Parathyroid adenoma (tissue), 2 donors: ENCODE results near the gene TMEM108.

Experiments
- H2AFZ ChIP-seq: fragments of 300-600 bp; sonication (generic); one replicate; pipeline ENCODE4 v1.7.0; 2017; ENCODE audit warnings: antibody characterized with exemption, mild to moderate bottlenecking
- H3K27ac ChIP-seq: fragments of 300-600 bp; sonication (generic); one replicate; pipeline ENCODE4 v1.7.0; 2017
- H3K27me3 ChIP-seq: fragments of 300-600 bp; sonication (generic); one replicate; pipeline ENCODE4 v1.7.0; 2017; ENCODE audit warnings: low read length; ENCODE audit not compliant: control insufficient read depth, insufficient read depth
- H3K36me3 ChIP-seq: fragments of 300-600 bp; sonication (generic); one replicate; pipeline ENCODE4 v1.7.0; 2017; ENCODE audit warnings: low read length; ENCODE audit not compliant: control insufficient read depth, insufficient read depth
- H3K4me1 ChIP-seq: fragments of 300-600 bp; sonication (generic); one replicate; pipeline ENCODE4 v1.7.0; 2017; ENCODE audit warnings: control low read depth
- H3K4me2 ChIP-seq: fragments of 300-600 bp; sonication (generic); one replicate; pipeline ENCODE4 v1.7.0; 2017; ENCODE audit warnings: low read length
- H3K4me3 ChIP-seq: fragments of 300-600 bp; sonication (generic); one replicate; pipeline ENCODE4 v1.7.0; 2017; ENCODE audit warnings: low read depth, low read length
- H3K79me2 ChIP-seq: fragments of 300-600 bp; sonication (generic); one replicate; pipeline ENCODE4 v1.7.0; 2017; ENCODE audit warnings: control low read depth
- H3K9ac ChIP-seq: fragments of 300-600 bp; sonication (generic); one replicate; pipeline ENCODE4 v1.7.0; 2017; ENCODE audit warnings: mild to moderate bottlenecking
- H3K9me3 ChIP-seq: fragments of 300-600 bp; sonication (generic); one replicate; pipeline ENCODE4 v1.7.0; 2017; ENCODE audit warnings: low read length; ENCODE audit not compliant: control insufficient read depth
- CTCF ChIP-seq: fragments of 300-600 bp; sonication (generic); IDR thresholded peaks from one replicate; pipeline ENCODE4 v1.7.0; 2017; ENCODE audit warnings: antibody characterized with exemption, mild to moderate bottlenecking
- donor health status: primary hyperparathyroidism.

TMEM108 gene

GRCh38 chr3:133050891-133051290 is 12.7 kb downstream of the TMEM108 start:
- H3K4me2 ChIP-seq: no peak overlapping the region
- no peak overlapping the region for H3K9ac ChIP-seq
- no peaks in the 10 kb centered on the region for H3K4me1 ChIP-seq
- no peaks in the 10 kb centered on the region for H3K36me3 ChIP-seq
- no peak overlapping the region for H3K27ac ChIP-seq
- no peak overlapping the region for H3K4me3 ChIP-seq
- no peaks in the 10 kb centered on the region for H3K9me3 ChIP-seq
- H3K79me2 ChIP-seq: no peaks in the 10 kb centered on the region
- H2AFZ ChIP-seq: no peak overlapping the region
- no peak for TF ChIP-seq CTCF
- H3K27me3 ChIP-seq: no peaks in the 10 kb centered on the region

- Histone ChIP-seq H3K36me3 (no peaks in the 10 kb centered on the region), H3K27ac (no peak overlapping the region), H3K4me1 (no peaks in the 10 kb centered on the region), H3K79me2 (no peaks in the 10 kb centered on the region), H3K4me2 (no peak overlapping the region), H3K9ac (no peak overlapping the region), H3K4me3 (no peak overlapping the region), H3K9me3 (no peaks in the 10 kb centered on the region), H2AFZ (no peak overlapping the region), H3K27me3 (no peaks in the 10 kb centered on the region)
- TF ChIP-seq CTCF: no peak
Observed at GRCh38 chr3:133053532-133053931, 15.3 kb downstream of the TMEM108 start.

- Histone ChIP-seq H3K79me2 (no peaks in the 10 kb centered on the region), H3K9ac (no peak overlapping the region), H3K27ac (no peak overlapping the region), H3K36me3 (no peaks in the 10 kb centered on the region), H3K9me3 (no peaks in the 10 kb centered on the region), H3K4me3 (no peak overlapping the region), H3K4me2 (no peak overlapping the region), H3K27me3 (no peaks in the 10 kb centered on the region), H3K4me1 (no peaks in the 10 kb centered on the region), H2AFZ (no peak overlapping the region)
- TF ChIP-seq CTCF: no peak
Observed at GRCh38 chr3:133054586-133054985, 16.4 kb downstream of the TMEM108 start.

- H3K27ac ChIP-seq: no peak overlapping the region
- H3K4me2 ChIP-seq: no peak overlapping the region
- H3K27me3 ChIP-seq: no peaks in the 10 kb centered on the region
- TF ChIP-seq CTCF: no peak
- no peak overlapping the region for H3K9ac ChIP-seq
- no peaks in the 10 kb centered on the region for H3K4me1 ChIP-seq
- no peak overlapping the region for H2AFZ ChIP-seq
- no peaks in the 10 kb centered on the region for H3K9me3 ChIP-seq
- no peak overlapping the region for H3K4me3 ChIP-seq
- no peaks in the 10 kb centered on the region for H3K36me3 ChIP-seq
- H3K79me2 ChIP-seq: no peaks in the 10 kb centered on the region
Observed at GRCh38 chr3:133055339-133055738, 17.1 kb downstream of the TMEM108 start.

- no peak for TF ChIP-seq CTCF
- Histone ChIP-seq H3K27me3 (no peaks in the 10 kb centered on the region), H3K36me3 (no peaks in the 10 kb centered on the region), H3K9ac (no peak overlapping the region), H3K4me3 (no peak overlapping the region), H3K9me3 (no peaks in the 10 kb centered on the region), H3K4me1 (no peaks in the 10 kb centered on the region), H3K27ac (no peak overlapping the region), H3K79me2 (no peaks in the 10 kb centered on the region), H3K4me2 (no peak overlapping the region), H2AFZ (no peak overlapping the region)
Observed at GRCh38 chr3:133058243-133058642, 20.1 kb downstream of the TMEM108 start.
